Measurements from ENCODE around the gene ITGAD.
"Not testable (repeated sequence)": the region's sequence is repeated elsewhere in the genome, so short reads cannot be mapped to it uniquely, and the experiment has no call there.

Gene ITGAD

GRCh38 chr16:31429796-31430195, 36.7 kb downstream of the ITGAD start:
- no peak for DNase-seq (ENCODE audit: low read depth in 1 of 2, low spot score in 1 of 2)

- DNase-seq (ENCODE audit: low read depth in 1 of 2, low spot score in 1 of 2): no peak
These were observed 37.4 kb downstream of the ITGAD start for GRCh38 chr16:31430380-31431052.

- DNase-seq (ENCODE audit: low read depth in 1 of 2, low spot score in 1 of 2): no peak
These were observed 42.4 kb downstream of the ITGAD start for GRCh38 chr16:31435341-31436220.

- DNase-seq (ENCODE audit: low read depth in 1 of 2, low spot score in 1 of 2): no peak
These were observed 43.3 kb downstream of the ITGAD start for GRCh38 chr16:31436221-31437045.

GRCh38 chr16:31438414-31438813, 45.3 kb downstream of the ITGAD start:
- DNase-seq (ENCODE audit: low read depth in 1 of 2, low spot score in 1 of 2): no peak

GRCh38 chr16:31439023-31439422, 45.9 kb downstream of the ITGAD start:
- not testable (repeated sequence) for DNase-seq (ENCODE audit: low read depth in 1 of 2, low spot score in 1 of 2)

- no peak for DNase-seq (ENCODE audit: low read depth in 1 of 2, low spot score in 1 of 2)
These were observed 46.4 kb downstream of the ITGAD start for GRCh38 chr16:31439519-31439918.

- DNase-seq (ENCODE audit: low read depth in 1 of 2, low spot score in 1 of 2): no peak
These were observed 47.5 kb downstream of the ITGAD start for GRCh38 chr16:31440516-31441184.

- DNase-seq (ENCODE audit: low read depth in 1 of 2, low spot score in 1 of 2): no peak
These were observed 48.8 kb downstream of the ITGAD start for GRCh38 chr16:31441956-31442355.

- not testable (repeated sequence) for DNase-seq (ENCODE audit: low read depth in 1 of 2, low spot score in 1 of 2)
These were observed 52.8 kb downstream of the ITGAD start for GRCh38 chr16:31445931-31446330.

GRCh38 chr16:31451201-31451600, 58.1 kb downstream of the ITGAD start:
- no peak for DNase-seq (ENCODE audit: low read depth in 1 of 2, low spot score in 1 of 2)

GRCh38 chr16:31451681-31452351, 58.7 kb downstream of the ITGAD start:
- no peak for DNase-seq (ENCODE audit: low read depth in 1 of 2, low spot score in 1 of 2)

- DNase-seq (ENCODE audit: low read depth in 1 of 2, low spot score in 1 of 2): no peak
These were observed 59.5 kb downstream of the ITGAD start for GRCh38 chr16:31452631-31453106.

GRCh38 chr16:31453255-31454204, 60.4 kb downstream of the ITGAD start:
- DNase-seq (ENCODE audit: low read depth in 1 of 2, low spot score in 1 of 2): no peak

GRCh38 chr16:31455601-31456314, 62.6 kb downstream of the ITGAD start:
- no peak for DNase-seq (ENCODE audit: low read depth in 1 of 2, low spot score in 1 of 2)

GRCh38 chr16:31456988-31457360, 63.8 kb downstream of the ITGAD start:
- no peak for DNase-seq (ENCODE audit: low read depth in 1 of 2, low spot score in 1 of 2)

GRCh38 chr16:31458073-31458843, 65.1 kb downstream of the ITGAD start:
- DNase-seq (ENCODE audit: low read depth in 1 of 2, low spot score in 1 of 2): peak; percentile 28 to 29

Measured in stimulated activated CD4-positive, alpha-beta T cell treated with anti-CD3 and anti-CD28 coated beads, Interleukin-15, amount 100 ng/mL, for 1 hour (primary cell).